Peyer's patch (tissue), 4 donors: Measurements from ENCODE around the gene WDR5.

Experiments
- CTCF ChIP-seq, 6 experiments: fragments of 450-650 bp in 4 of 6; fragments of 200-600 bp in 2 of 6; sonication (generic) in 1 of 6; IDR thresholded peaks; one replicate each; pipeline ENCODE4 v1.5.1; 2017 to 2019; ENCODE audit warnings: antibody characterized with exemption in 6 of 6, mild to moderate bottlenecking in 3 of 6, moderate library complexity in 1 of 6
- POLR2A ChIP-seq, 2 donors: fragments of 450-650 bp; IDR thresholded peaks; one replicate each; pipeline ENCODE4 v1.5.1; 2017; ENCODE audit warnings: antibody characterized with exemption in 2 of 2, mild to moderate bottlenecking in 2 of 2, moderate library complexity in 2 of 2

GRCh38 chr9:134161647-134162046 lies 25.8 kb downstream of the WDR5 start:
- TF ChIP-seq CTCF (IDR thresholded peaks at IDR 0.05) (no peak), POLR2A (IDR thresholded peaks at IDR 0.05) (no peak)
